ENCODE results near the gene MBD3L5.
"Not testable (repeated sequence)": the region's sequence is repeated elsewhere in the genome, so short reads cannot be mapped to it uniquely, and the experiment has no call there.

Gene MBD3L5

GRCh38 chr19:7054635-7055368 is 24.4 kb downstream of the MBD3L5 start:
- not testable (repeated sequence) for DNase-seq

GRCh38 chr19:7055679-7056078 is 25.3 kb downstream of the MBD3L5 start:
- DNase-seq, result not testable (repeated sequence)

DNA sequence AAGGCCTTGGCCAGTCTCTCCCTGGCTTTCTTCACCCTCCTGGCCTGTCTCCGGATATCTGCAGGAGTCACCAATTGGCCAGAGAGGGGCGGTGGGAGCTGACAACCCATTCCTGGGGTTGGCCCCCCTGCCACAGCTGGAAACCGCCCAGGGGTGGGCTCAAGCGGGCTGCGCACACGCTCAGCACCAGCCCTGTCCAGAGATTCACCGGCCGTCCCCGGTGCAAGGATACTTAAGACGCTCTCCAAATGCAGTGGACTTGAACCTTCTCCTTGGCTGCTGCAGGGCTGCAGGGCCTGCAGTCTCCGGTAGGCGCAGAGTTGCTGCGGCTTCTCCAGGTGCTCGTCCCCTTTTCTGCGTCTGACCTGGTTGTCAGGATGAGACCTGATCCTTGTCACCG is 26.0 kb downstream of the MBD3L5 start:
- not testable (repeated sequence) for DNase-seq

- DNase-seq, result not testable (repeated sequence)
Observed at GRCh38 chr19:7058576-7058975, 28.2 kb downstream of the MBD3L5 start, which contains the start of gene MBD3L3. TSS of gene MBD3L3 (minus strand) at chr19:7058676. CDS start at chr19:7058605, 71 bp downstream.

DNA sequence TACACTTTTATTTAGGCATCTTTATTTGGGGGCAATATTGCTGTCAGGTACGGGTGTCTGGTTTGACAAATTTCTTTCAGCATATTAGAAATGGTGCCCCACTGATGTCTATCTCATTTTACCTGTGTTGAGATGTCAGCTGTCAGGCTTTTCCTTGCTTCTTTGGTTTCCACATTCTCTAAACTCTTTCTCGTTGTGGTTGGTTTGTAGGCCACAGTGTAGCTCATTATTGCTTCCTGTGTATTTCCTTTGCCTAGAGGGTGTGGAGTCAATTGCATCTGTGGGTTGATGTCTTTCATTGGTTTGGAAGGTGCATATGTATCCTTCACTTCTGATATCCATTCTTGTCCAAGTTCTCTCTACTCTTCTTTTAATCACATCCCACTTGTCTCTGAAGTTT is 29.6 kb downstream of the MBD3L5 start:
- not testable (repeated sequence) for DNase-seq

DNA sequence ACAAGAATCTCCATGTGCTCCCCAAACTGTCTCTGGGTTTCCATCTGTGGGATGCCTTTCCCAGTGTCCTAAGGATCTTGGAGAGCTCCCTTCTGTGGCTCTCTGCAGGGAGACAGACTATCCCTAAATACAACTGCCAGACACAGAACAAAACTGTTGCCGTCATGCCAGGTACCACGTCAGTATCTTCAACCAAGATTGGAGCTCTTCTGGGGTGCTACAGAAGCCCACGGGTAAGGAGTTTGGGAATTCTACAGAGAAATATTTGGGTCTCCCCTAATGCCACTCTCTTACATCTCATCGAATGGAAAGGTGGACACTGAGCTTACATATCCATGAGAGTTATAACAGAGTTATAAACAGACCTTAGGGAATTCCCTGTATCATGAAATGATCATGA is 33.0 kb downstream of the MBD3L5 start:
- no peak for DNase-seq

GRCh38 chr19:7063764-7064418 is 33.5 kb downstream of the MBD3L5 start:
- no peak for DNase-seq

DNA sequence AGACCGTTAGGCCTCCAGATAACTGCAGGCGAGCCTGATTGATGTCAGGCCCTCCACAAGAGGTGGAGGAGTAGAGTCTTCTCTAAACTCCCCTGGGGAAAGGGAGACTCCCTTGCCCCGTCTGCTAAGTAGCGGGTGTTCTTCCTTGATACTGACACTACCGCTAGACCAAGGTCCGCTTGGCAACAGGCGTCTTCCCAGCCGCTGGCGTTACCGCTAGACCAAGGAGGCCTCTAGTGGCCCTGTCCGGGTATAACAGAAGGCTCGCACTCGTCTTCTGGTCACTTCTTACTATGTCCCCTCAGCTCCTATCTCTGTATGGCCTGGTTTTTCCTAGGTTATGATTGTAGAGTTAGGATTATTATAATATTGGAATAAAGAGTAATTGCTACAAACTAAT is 36.7 kb downstream of the MBD3L5 start:
- DNase-seq, result not testable (repeated sequence)

- DNase-seq, result no peak
Observed at GRCh38 chr19:7067716-7068115, 37.3 kb downstream of the MBD3L5 start.

DNA sequence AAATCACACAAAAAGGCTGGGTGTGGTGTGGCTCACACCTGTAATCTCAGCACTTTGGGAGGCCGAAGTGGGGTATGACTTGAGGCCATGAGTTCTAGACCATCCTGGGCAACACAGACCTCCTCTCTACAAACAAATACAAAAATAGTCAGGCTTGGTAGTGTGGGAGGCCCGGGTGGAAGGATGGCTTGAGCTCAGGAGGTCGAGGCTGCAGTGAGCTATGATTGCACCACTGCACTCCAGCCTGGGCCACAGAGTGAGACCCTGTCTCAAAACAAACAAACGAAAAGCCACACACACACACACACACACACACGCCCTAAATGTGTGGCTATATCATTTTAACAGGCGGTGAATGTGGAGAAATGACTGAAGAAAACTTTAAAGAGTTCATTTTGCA is 38.2 kb downstream of the MBD3L5 start:
- DNase-seq, result no peak

GRCh38 chr19:7069042-7069903 is 38.9 kb downstream of the MBD3L5 start, which contains the start of gene ZNF557:
TSS of gene ZNF557 (plus strand) at chr19:7069703. CDS start at chr19:7075075, 5,372 bp downstream.
- DNase-seq, result peak; percentile 99

GRCh38 chr19:7069904-7070226 is 39.5 kb downstream of the MBD3L5 start:
- peak in 1 of 2 experiments; percentile 13 for DNase-seq

GRCh38 chr19:7072541-7072940 is 42.2 kb downstream of the MBD3L5 start:
- no peak for DNase-seq

- DNase-seq, result no peak
Observed at GRCh38 chr19:7074705-7075282, 44.4 kb downstream of the MBD3L5 start.

DNA sequence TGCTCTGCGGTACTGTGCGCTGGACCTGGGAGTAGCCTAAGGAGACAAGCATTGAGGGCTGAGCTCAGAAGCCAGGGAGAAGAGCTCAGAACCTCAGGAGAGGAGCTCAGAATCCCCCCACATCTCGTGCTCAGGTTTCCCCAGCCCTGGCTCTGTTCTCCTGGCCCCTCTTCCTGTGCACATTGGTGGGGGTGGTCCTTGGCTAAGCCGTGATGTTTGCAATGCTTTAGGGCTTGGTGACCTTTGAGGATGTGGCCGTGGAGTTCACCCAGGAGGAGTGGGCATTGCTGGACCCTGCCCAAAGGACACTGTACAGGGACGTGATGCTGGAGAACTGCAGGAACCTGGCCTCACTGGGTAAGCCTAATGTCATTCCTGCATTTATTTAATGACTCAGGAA is 45.8 kb downstream of the MBD3L5 start:
- DNase-seq, result no peak

DNA sequence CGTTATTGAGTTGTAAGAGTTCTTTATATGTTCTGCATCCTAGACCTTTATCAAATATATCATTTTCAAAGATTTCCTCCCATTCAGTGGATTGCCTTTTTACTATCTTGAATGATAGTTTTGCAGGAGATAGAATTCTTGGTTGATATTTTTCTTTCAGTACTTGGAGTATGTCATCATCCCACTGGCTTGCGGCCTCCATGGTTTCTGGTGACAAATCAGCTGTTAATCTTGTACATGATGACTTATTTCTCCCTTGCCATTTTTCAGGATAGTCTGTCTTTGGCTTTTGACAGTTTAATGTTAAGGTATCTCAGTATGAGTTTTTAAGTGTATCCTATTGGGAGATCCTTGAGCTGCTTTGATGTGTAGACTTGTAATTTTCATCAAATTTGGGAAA is 47.6 kb downstream of the MBD3L5 start:
- DNase-seq, result no peak
